Keratinocyte (primary cell): Measurements from ENCODE around the gene PLEKHM1. TPM values are rescaled to one million over a fixed set of nuclear protein-coding genes. Genes with fewer than 3 reads are reported as not detected.

Experiments used
- DNase-seq: peaks from one replicate; pipeline ENCODE4 v3.0.0-alpha.2; 2011; ENCODE audit warnings: low read depth, missing footprints, low spot score
- FAIRE-seq: peaks from 2 replicates; lab custom pipeline; 2011; peaks lifted over from hg19 to GRCh38; lab: Jason Lieb, UNC
- H2AFZ ChIP-seq: 2 replicates; pipeline ENCODE4 v1.6.0; 2012; ENCODE audit warnings: low read length, control low read depth, inconsistent platforms; ENCODE audit not compliant: control insufficient read depth
- H3K27ac ChIP-seq: 2 replicates; pipeline ENCODE4 v1.5.1; 2011; ENCODE audit warnings: low read length; ENCODE audit not compliant: control insufficient read depth, insufficient read depth
- H3K27me3 ChIP-seq: 3 replicates; pipeline ENCODE4 v1.6.0; 2011; ENCODE audit warnings: low read length; ENCODE audit not compliant: control insufficient read depth, insufficient read depth; ENCODE audit errors: extremely low read depth
- H3K36me3 ChIP-seq, 2 experiments: 2 replicates in 1 of 2; 3 replicates in 1 of 2; pipeline ENCODE4 v1.5.1; 2011; ENCODE audit warnings: low read length in 2 of 2, mild to moderate bottlenecking in 1 of 2; ENCODE audit not compliant: control insufficient read depth in 2 of 2, insufficient read depth in 2 of 2; ENCODE audit errors: extremely low read depth in 1 of 2
- H3K4me1 ChIP-seq: 3 replicates; pipeline ENCODE4 v1.5.1; 2011; ENCODE audit warnings: low read length; ENCODE audit not compliant: control insufficient read depth, insufficient read depth; ENCODE audit errors: extremely low read depth
- H3K4me2 ChIP-seq: 3 replicates; pipeline ENCODE4 v1.6.0; 2011; ENCODE audit warnings: low read depth, low read length; ENCODE audit not compliant: control insufficient read depth, insufficient read depth; ENCODE audit errors: extremely low read depth
- H3K4me3 ChIP-seq, 3 experiments: fragments of 200-600 bp in 1 of 3; sonication (generic) in 1 of 3; 2 replicates in 2 of 3; 3 replicates in 1 of 3; pipeline ENCODE4 v1.5.1; 2011 to 2016; ENCODE audit warnings: low read length in 3 of 3, mild to moderate bottlenecking in 3 of 3, control low read depth in 2 of 3, inconsistent platforms in 1 of 3, low read depth in 1 of 3, mixed read lengths in 1 of 3, mixed run types in 1 of 3, moderate library complexity in 1 of 3; ENCODE audit not compliant: control insufficient read depth in 2 of 3, insufficient read depth in 2 of 3; ENCODE audit errors: extremely low read depth in 1 of 3
- H3K79me2 ChIP-seq: 2 replicates; pipeline ENCODE4 v1.6.0; 2012; ENCODE audit warnings: low read length; ENCODE audit not compliant: control insufficient read depth, insufficient read depth
- H3K9ac ChIP-seq: 3 replicates; pipeline ENCODE4 v1.6.0; 2011; ENCODE audit warnings: low read length; ENCODE audit not compliant: control insufficient read depth, insufficient read depth; ENCODE audit errors: extremely low read depth
- H3K9me1 ChIP-seq: 3 replicates; pipeline ENCODE4 v1.6.0; 2011; ENCODE audit warnings: low read length; ENCODE audit not compliant: control insufficient read depth, insufficient read depth; ENCODE audit errors: extremely low read depth
- H3K9me3 ChIP-seq: 2 replicates; pipeline ENCODE4 v1.5.1; 2012; ENCODE audit warnings: low read depth, low read length; ENCODE audit not compliant: control insufficient read depth
- H4K20me1 ChIP-seq: 3 replicates; pipeline ENCODE4 v1.6.0; 2011; ENCODE audit warnings: low read length; ENCODE audit not compliant: control insufficient read depth, insufficient read depth; ENCODE audit errors: extremely low read depth
- EZH2 ChIP-seq: IDR thresholded peaks from one replicate; pipeline ENCODE4 v1.6.1; 2012; ENCODE audit warnings: inconsistent platforms, mild to moderate bottlenecking, low read length, moderate library complexity
- dilution Hi-C: fragments of 300-500 bp; cut with MboI; formaldehyde crosslinking; loops from one replicate; pipeline ENCODE4 v1.7.0; 2020; ENCODE audit warnings: low sequenced_read_pairs; ENCODE audit not compliant: extremely low pct_ligation_motif_present
- polyA plus RNA-seq, 5 experiments: library from polyadenylated mRNA; depleted of rRNA in 3 of 5; stranded (reverse) in 3 of 5; stranded (forward) in 1 of 5; unstranded in 1 of 5; fragments of >200 nt; gene quantifications; 1 replicate in 1 of 5; 2 replicates in 3 of 5; 3 replicates in 1 of 5; pipeline versions ENCODE4 v1.2.1 to v1.2.3, GENCODE V29; 2011 to 2012; ENCODE audit warnings: missing spikeins in 2 of 5, low read depth in 1 of 5, low replicate concordance in 1 of 5
- TF ChIP-seq, protein P1 (sequence below), 3 experiments: IDR thresholded peaks in 1 of 3; conservative IDR thresholded peaks in 1 of 3; optimal IDR thresholded peaks in 1 of 3; 2 replicates in 2 of 3; 3 replicates in 1 of 3; pipeline versions ENCODE3 to v1.5.1; 2011; ENCODE audit warnings: low read length in 3 of 3, mild to moderate bottlenecking in 3 of 3, moderate library complexity in 2 of 3, control low read depth in 1 of 3, inconsistent platforms in 1 of 3; ENCODE audit not compliant: insufficient read depth in 2 of 3; ENCODE audit errors: extremely low read depth in 1 of 3

The PLEKHM1 gene
- polyA plus RNA-seq, 1 donor (not counting 4 experiments of a cell fraction or from before 2014, with no cell fraction given) = 33.0 TPM

- H3K79me2 ChIP-seq = no peaks in the 10 kb centered on the region
- DNase-seq (no peak), FAIRE-seq (no peak)
- H3K9me1 ChIP-seq = no peaks in the 10 kb centered on the region
- H3K4me3 ChIP-seq = no peak overlapping the region
- no peak for TF ChIP-seq EZH2
- TF ChIP-seq, protein P1, sequence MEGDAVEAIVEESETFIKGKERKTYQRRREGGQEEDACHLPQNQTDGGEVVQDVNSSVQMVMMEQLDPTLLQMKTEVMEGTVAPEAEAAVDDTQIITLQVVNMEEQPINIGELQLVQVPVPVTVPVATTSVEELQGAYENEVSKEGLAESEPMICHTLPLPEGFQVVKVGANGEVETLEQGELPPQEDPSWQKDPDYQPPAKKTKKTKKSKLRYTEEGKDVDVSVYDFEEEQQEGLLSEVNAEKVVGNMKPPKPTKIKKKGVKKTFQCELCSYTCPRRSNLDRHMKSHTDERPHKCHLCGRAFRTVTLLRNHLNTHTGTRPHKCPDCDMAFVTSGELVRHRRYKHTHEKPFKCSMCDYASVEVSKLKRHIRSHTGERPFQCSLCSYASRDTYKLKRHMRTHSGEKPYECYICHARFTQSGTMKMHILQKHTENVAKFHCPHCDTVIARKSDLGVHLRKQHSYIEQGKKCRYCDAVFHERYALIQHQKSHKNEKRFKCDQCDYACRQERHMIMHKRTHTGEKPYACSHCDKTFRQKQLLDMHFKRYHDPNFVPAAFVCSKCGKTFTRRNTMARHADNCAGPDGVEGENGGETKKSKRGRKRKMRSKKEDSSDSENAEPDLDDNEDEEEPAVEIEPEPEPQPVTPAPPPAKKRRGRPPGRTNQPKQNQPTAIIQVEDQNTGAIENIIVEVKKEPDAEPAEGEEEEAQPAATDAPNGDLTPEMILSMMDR (optimal IDR thresholded peaks at IDR 0.05 in 1 of 3, IDR thresholded peaks at IDR 0.05 in 1 of 3, conservative IDR thresholded peaks at IDR 0.05 in 1 of 3; ENCODE audit: extremely low read depth in 1 of 3, insufficient read depth in 2 of 3, low read length in 3 of 3) = no peak
- H3K9ac ChIP-seq = no peak overlapping the region
- H4K20me1 ChIP-seq = no peaks in the 10 kb centered on the region
- H3K27me3 ChIP-seq = peaks cover 7% of the 10 kb centered on the region
- H3K27ac ChIP-seq = no peak overlapping the region
- H2AFZ ChIP-seq = no peak overlapping the region
- dilution Hi-C loops = no loop called here
- no peaks in the 10 kb centered on the region for H3K9me3 ChIP-seq
- peaks cover 12 to 20% of the 10 kb centered on the region in 2 experiments for H3K36me3 ChIP-seq
- H3K4me1 ChIP-seq = no peaks in the 10 kb centered on the region
- no peak overlapping the region for H3K4me2 ChIP-seq
Observed at GRCh38 chr17:45394091-45394490, 96.4 kb downstream of the PLEKHM1 start.

- dilution Hi-C loops = no loop called here
- Histone ChIP-seq H3K27me3 (peaks cover 10% of the 10 kb centered on the region), H3K79me2 (no peaks in the 10 kb centered on the region), H3K9ac (no peak overlapping the region), H3K27ac (no peak overlapping the region), H2AFZ (no peak overlapping the region), H3K4me2 (no peak overlapping the region), H3K9me3 (no peaks in the 10 kb centered on the region), H3K4me1 (no peaks in the 10 kb centered on the region), H3K9me1 (no peaks in the 10 kb centered on the region), H3K36me3 (peaks cover 12 to 20% of the 10 kb centered on the region in 2 experiments), H4K20me1 (no peaks in the 10 kb centered on the region), H3K4me3 (no peak overlapping the region)
- FAIRE-seq (no peak), DNase-seq (no peak)
- TF ChIP-seq, protein P1 (optimal IDR thresholded peaks at IDR 0.05 in 1 of 3, IDR thresholded peaks at IDR 0.05 in 1 of 3, conservative IDR thresholded peaks at IDR 0.05 in 1 of 3; ENCODE audit: extremely low read depth in 1 of 3, insufficient read depth in 2 of 3, low read length in 3 of 3) = no peak
- no peak for TF ChIP-seq EZH2
Observed at GRCh38 chr17:45393411-45393810, 97.1 kb downstream of the PLEKHM1 start.
